ENCODE measurements around the gene EVX2. TPM values are rescaled to one million over a fixed set of nuclear protein-coding genes. Genes with fewer than 3 reads are reported as not detected.
A peak's percentile ranks its signal among the peaks of the same experiment; 100 is the strongest.

The EVX2 gene
- total RNA-seq, 1 donor from 2014 or later = not detected

- Mint-ChIP-seq H3K9me3 (ENCODE audit: unreplicated experiment) (peaks cover 40% of the 10 kb centered on the region), H3K27ac (ENCODE audit: unreplicated experiment) (no peak overlapping the region), H3K36me3 (ENCODE audit: low read depth, unreplicated experiment) (peaks cover 5% of the 10 kb centered on the region), H3K27me3 (ENCODE audit: low read depth, unreplicated experiment) (peaks cover 76% of the 10 kb centered on the region), H3K4me3 (ENCODE audit: unreplicated experiment) (no peak overlapping the region), H3K4me1 (ENCODE audit: low read depth, unreplicated experiment) (no peaks in the 10 kb centered on the region)
- Histone ChIP-seq H3K36me3 (ENCODE audit: insufficient read depth, low read length) (no peaks in the 10 kb centered on the region), H2AFZ (ENCODE audit: low read depth, low read length) (no peak overlapping the region), H3K9me3 (ENCODE audit: insufficient read depth, low read depth, low read length) (peaks cover 9% of the 10 kb centered on the region), H4K20me1 (ENCODE audit: insufficient read depth, low read length) (no peaks in the 10 kb centered on the region), H3K9ac (ENCODE audit: low read length) (no peak overlapping the region), H3K27ac (ENCODE audit: low read depth, low read length) (no peak overlapping the region), H3K4me2 (ENCODE audit: low read length) (no peak overlapping the region), H3K4me1 (ENCODE audit: insufficient read depth, low read length) (peaks cover 8% of the 10 kb centered on the region), H3K4me3 (ENCODE audit: insufficient read depth, low read depth, low read length) (no peak overlapping the region), H3K27me3 (ENCODE audit: insufficient read depth, low read length) (peaks cover 99% of the 10 kb centered on the region), H3K79me2 (ENCODE audit: insufficient read depth, low read length) (no peaks in the 10 kb centered on the region)
- DNase-seq (ENCODE audit: low read depth) (no peak), FAIRE-seq (no peak)
- TF ChIP-seq EZH2 (IDR thresholded peaks at IDR 0.05; ENCODE audit: insufficient read depth, low read length) = peak; percentile 38
- no peak for TF ChIP-seq CTCF (IDR thresholded peaks at IDR 0.05; ENCODE audit: insufficient read depth, low read depth, low read length)
Observed at GRCh38 chr2:176120364-176121189, 36.8 kb upstream of the EVX2 start.

GRCh38 chr2:176118601-176119339, 35.0 kb upstream of the EVX2 start:
- Histone ChIP-seq H2AFZ (ENCODE audit: low read depth, low read length) (no peak overlapping the region), H3K27me3 (ENCODE audit: insufficient read depth, low read length) (peaks cover 99% of the 10 kb centered on the region), H3K9ac (ENCODE audit: low read length) (no peak overlapping the region), H3K4me3 (ENCODE audit: insufficient read depth, low read depth, low read length) (no peak overlapping the region), H3K9me3 (ENCODE audit: insufficient read depth, low read depth, low read length) (peaks cover 9% of the 10 kb centered on the region), H3K4me1 (ENCODE audit: insufficient read depth, low read length) (peaks cover 8% of the 10 kb centered on the region), H3K79me2 (ENCODE audit: insufficient read depth, low read length) (no peaks in the 10 kb centered on the region), H3K27ac (ENCODE audit: low read depth, low read length) (no peak overlapping the region), H4K20me1 (ENCODE audit: insufficient read depth, low read length) (no peaks in the 10 kb centered on the region), H3K36me3 (ENCODE audit: insufficient read depth, low read length) (no peaks in the 10 kb centered on the region), H3K4me2 (ENCODE audit: low read length) (no peak overlapping the region)
- Mint-ChIP-seq H3K27me3 (ENCODE audit: low read depth, unreplicated experiment) (peaks cover 76% of the 10 kb centered on the region), H3K27ac (ENCODE audit: unreplicated experiment) (no peak overlapping the region), H3K9me3 (ENCODE audit: unreplicated experiment) (peaks cover 40% of the 10 kb centered on the region), H3K4me1 (ENCODE audit: low read depth, unreplicated experiment) (no peaks in the 10 kb centered on the region), H3K36me3 (ENCODE audit: low read depth, unreplicated experiment) (peaks cover 5% of the 10 kb centered on the region), H3K4me3 (ENCODE audit: unreplicated experiment) (no peak overlapping the region)
- no peak for FAIRE-seq
- TF ChIP-seq CTCF (IDR thresholded peaks at IDR 0.05; ENCODE audit: insufficient read depth, low read depth, low read length) (peak; percentile 19), EZH2 (IDR thresholded peaks at IDR 0.05; ENCODE audit: insufficient read depth, low read length) (peak; percentile 51)
- no peak for DNase-seq (ENCODE audit: low read depth)
